HEK293T (cell line): ENCODE data around the gene TMEM187.

Source experiments
- CTCF ChIA-PET: fragments of 350-600 bp; formaldehyde crosslinking; extraction: SDS; loops from one replicate; lab custom pipeline; 2021; ENCODE audit warnings: antibody characterized with exemption, inconsistent platforms; lab: Yijun Ruan, JAX
- POLR2A ChIA-PET: fragments of 350-600 bp; formaldehyde crosslinking; extraction: SDS; loops from one replicate; lab custom pipeline; 2020; ENCODE audit warnings: antibody characterized with exemption, inconsistent platforms; lab: Yijun Ruan, JAX
- DNase-seq: peaks from one replicate; pipeline ENCODE4 v3.0.0; 2012; ENCODE audit warnings: mixed read lengths; ENCODE audit errors: extremely low spot score
- ARNT ChIP-seq: fragments of 450-650 bp; IDR thresholded peaks from 2 replicates; pipeline ENCODE4 v1.6.1; 2017; ENCODE audit warnings: mild to moderate bottlenecking
- BHLHE40 ChIP-seq: fragments of 450-650 bp; IDR thresholded peaks from 2 replicates; pipeline ENCODE4 v1.6.1; 2016; ENCODE audit warnings: mild to moderate bottlenecking, moderate library complexity, borderline replicate concordance
- CTBP1 ChIP-seq: fragments of 450-650 bp; IDR thresholded peaks from 2 replicates; pipeline ENCODE4 v1.6.1; 2016; ENCODE audit warnings: borderline replicate concordance
- ELF4 ChIP-seq: fragments of 450-650 bp; IDR thresholded peaks from 2 replicates; pipeline ENCODE4 v1.6.1; 2017; ENCODE audit warnings: antibody characterized with exemption
- FOXA1 ChIP-seq: fragments of 450-650 bp; IDR thresholded peaks from 2 replicates; pipeline ENCODE4 v1.6.1; 2016; ENCODE audit warnings: mild to moderate bottlenecking
- FOXK2 ChIP-seq: fragments of 450-650 bp; IDR thresholded peaks from 2 replicates; pipeline ENCODE4 v1.6.1; 2016; ENCODE audit warnings: mild to moderate bottlenecking
- FOXM1 ChIP-seq: fragments of 450-650 bp; IDR thresholded peaks from 2 replicates; pipeline ENCODE4 v1.6.1; 2017; ENCODE audit warnings: mild to moderate bottlenecking, borderline replicate concordance
- HDGF ChIP-seq: fragments of 450-650 bp; IDR thresholded peaks from 2 replicates; pipeline ENCODE4 v1.6.1; 2017; ENCODE audit warnings: antibody characterized with exemption, borderline replicate concordance
- L3MBTL2 ChIP-seq: fragments of 450-650 bp; conservative IDR thresholded peaks from 2 replicates; pipeline ENCODE4 v1.6.1; 2016; ENCODE audit warnings: mild to moderate bottlenecking
- LEF1 ChIP-seq: fragments of 450-650 bp; IDR thresholded peaks from 2 replicates; pipeline ENCODE4 v1.6.1; 2017; ENCODE audit warnings: mild to moderate bottlenecking, borderline replicate concordance
- NFRKB ChIP-seq: fragments of 450-650 bp; IDR thresholded peaks from 2 replicates; pipeline ENCODE4 v1.6.1; 2016; ENCODE audit warnings: mild to moderate bottlenecking, moderate library complexity
- PKNOX1 ChIP-seq: fragments of 450-650 bp; IDR thresholded peaks from 2 replicates; pipeline ENCODE4 v1.6.1; 2016
- SP1 ChIP-seq: fragments of 450-650 bp; IDR thresholded peaks from 2 replicates; pipeline ENCODE4 v1.6.1; 2017
- SUZ12 ChIP-seq: fragments of 450-650 bp; IDR thresholded peaks from 2 replicates; pipeline ENCODE4 v1.6.1; 2016; ENCODE audit warnings: mild to moderate bottlenecking
- TARDBP ChIP-seq: fragments of 450-650 bp; IDR thresholded peaks from 2 replicates; pipeline ENCODE4 v1.6.1; 2016
- ZNF384 ChIP-seq: fragments of 450-650 bp; IDR thresholded peaks from 2 replicates; pipeline ENCODE4 v1.6.1; 2016

The TMEM187 gene

GRCh38 chrX:153950127-153950526 lies 22.4 kb upstream of the TMEM187 start:
- POLR2A ChIA-PET: interaction anchor here (1.3 to 7.1 kb wide), 2 partner anchors 15 to 23 kb away, joined by 3 to 65 read pairs; partner anchors contain the start of genes ARHGAP4 and NAA10
- no peak for TF ChIP-seq SUZ12
- no peak for TF ChIP-seq SP1
- no peak for TF ChIP-seq ELF4
- TF ChIP-seq FOXM1: no peak
- no peak for TF ChIP-seq LEF1
- TF ChIP-seq FOXA1: no peak
- no peak for TF ChIP-seq NFRKB
- TF ChIP-seq BHLHE40: no peak
- no peak for TF ChIP-seq ZNF384
- no peak for TF ChIP-seq L3MBTL2
- no peak for TF ChIP-seq FOXK2
- CTCF ChIA-PET: interaction anchor here (0.8 to 3.0 kb wide), 2 partner anchors 23 to 27 kb away, joined by 4 to 14 read pairs; no protein-coding TSS in a partner anchor
- no peak for DNase-seq

DNA sequence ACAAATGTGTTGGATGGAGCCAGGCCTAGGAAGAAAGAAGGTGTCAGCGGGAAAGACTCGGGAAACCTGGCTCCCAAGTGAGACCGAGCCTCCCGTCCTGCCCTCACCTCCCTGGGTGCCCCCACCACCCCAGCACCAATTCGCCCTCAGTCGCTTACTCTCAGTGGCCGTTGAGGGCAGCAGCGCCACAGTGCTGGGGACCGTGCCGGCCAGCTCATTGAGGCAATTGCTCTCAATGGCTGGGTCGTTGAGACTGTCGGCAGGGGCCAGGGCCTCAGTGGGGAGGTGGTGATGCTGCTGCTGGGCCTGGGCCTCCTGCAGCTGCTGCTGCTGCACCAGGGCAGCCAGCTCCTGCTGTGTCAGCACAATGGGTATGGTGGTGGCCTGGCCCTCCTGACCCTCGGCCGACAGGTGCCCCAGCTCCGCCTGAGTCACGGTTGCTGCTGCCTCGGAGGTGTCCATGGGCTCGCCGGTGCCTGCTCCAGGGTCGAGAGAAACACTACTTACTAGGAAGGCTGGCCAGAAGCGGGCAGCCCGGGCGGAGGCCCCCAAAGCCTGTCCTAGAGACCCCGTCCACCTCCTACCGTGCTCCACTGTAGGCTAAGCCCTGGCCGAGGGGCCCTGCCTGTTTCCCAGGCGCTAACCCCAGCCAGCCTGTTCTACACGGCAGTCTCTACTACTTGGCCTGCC lies 20.7 kb upstream of the TMEM187 start:
- ChIA-PET CTCF (interaction anchor here (2.5 to 3.0 kb wide), 2 partner anchors 17 to 28 kb away, joined by 8 to 14 read pairs; no protein-coding TSS in a partner anchor), POLR2A (interaction anchor here (1.2 kb wide), 1 partner anchor 24 kb away, joined by 5 read pairs; no protein-coding TSS in a partner anchor)
- no peak for DNase-seq
- TF ChIP-seq LEF1 (no peak), CTBP1 (no peak), FOXK2 (no peak), NFRKB (no peak), PKNOX1 (no peak), TARDBP (no peak), BHLHE40 (no peak), FOXM1 (no peak), HDGF (no peak), FOXA1 (no peak), L3MBTL2 (no peak), ELF4 (no peak), SP1 (no peak), ZNF384 (no peak), SUZ12 (no peak), ARNT (no peak)

- ChIA-PET POLR2A (interaction anchor here (1.2 kb wide), 1 partner anchor 24 kb away, joined by 5 read pairs; no protein-coding TSS in a partner anchor), CTCF (interaction anchor here (2.5 kb wide), 1 partner anchor 16 kb away, joined by 8 read pairs; no protein-coding TSS in a partner anchor)
- no peak for DNase-seq
- TF ChIP-seq TARDBP (no peak), ELF4 (no peak), BHLHE40 (no peak), HDGF (no peak), CTBP1 (no peak), L3MBTL2 (no peak), LEF1 (no peak), NFRKB (no peak), ARNT (no peak), PKNOX1 (no peak), FOXM1 (no peak), FOXA1 (no peak)
Observed at GRCh38 chrX:153952373-153953026, 20.1 kb upstream of the TMEM187 start.

DNA sequence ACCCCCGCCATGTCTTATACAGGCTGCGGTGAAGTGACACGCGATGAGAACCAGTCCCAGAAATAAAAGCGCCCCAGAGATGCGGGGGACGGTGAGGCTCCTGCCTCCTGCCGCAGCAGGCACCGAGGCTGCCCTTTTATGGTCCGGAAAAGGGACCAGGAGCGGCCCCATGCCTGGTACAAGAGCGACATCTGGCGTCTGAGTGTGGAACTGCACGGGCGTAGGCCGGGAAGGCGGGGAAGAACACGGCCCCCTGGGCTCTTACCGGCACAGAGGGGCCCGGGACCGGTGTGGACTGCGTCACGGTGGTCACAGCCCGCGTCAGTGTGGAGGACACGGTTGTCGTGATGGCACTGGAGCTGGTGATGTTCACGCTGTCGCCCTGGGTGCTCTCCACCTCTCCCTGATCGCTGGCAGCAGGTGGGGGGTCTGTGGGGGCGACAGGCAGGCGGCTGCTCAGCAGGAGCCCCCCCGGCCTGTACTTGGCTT lies 19.2 kb upstream of the TMEM187 start:
- DNase-seq: peak; percentile 88
- CTCF ChIA-PET: interaction anchor here (0.8 to 2.5 kb wide), 3 partner anchors 15 to 921 kb away, joined by 3 to 8 read pairs (median 3); no protein-coding TSS in a partner anchor
- POLR2A ChIA-PET: no interaction called here
- TF ChIP-seq FOXM1: peak; percentile 4; the same call in 1 of the 2 replicates
- no peak for TF ChIP-seq HDGF
- no peak for TF ChIP-seq LEF1

DNA sequence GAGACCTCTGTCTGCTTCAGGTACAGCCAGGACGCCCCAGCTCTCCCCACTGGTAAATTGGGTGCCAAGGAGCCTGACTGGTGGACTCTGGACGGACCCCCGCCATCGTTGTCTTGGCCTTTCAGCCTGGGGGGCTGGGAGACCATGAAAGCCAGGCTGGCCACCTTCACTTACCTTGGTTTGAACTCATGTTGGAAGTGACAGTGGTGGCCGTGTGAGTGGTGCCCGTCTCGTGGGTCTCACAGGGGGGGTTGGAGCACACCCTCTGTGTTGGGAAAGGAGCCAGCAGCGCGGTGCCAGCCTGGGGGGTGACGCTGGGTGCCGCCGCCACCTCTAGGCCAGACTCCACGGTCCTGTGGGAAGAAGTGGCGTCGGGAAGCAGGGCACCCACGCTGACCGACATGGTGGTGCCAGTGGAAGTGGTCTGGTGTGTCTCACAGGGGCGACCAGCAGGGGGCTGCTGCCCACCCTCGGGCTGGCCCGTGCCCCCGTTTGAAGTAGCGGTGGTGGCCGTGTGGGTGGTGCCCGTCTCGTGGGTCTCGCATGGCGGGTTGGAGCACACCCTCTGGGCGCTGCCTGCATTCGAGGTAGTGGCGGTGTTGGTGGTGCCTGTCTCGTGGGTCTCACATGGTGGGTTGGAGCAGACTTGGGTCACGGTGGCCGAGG lies 18.5 kb upstream of the TMEM187 start:
- ChIA-PET CTCF (interaction anchor here (0.8 to 2.5 kb wide), 3 partner anchors 15 to 921 kb away, joined by 3 to 8 read pairs (median 3); no protein-coding TSS in a partner anchor), POLR2A (no interaction called here)
- no peak for DNase-seq
- TF ChIP-seq ELF4 (no peak), CTBP1 (no peak), HDGF (no peak), NFRKB (no peak), TARDBP (no peak), ARNT (no peak), FOXA1 (no peak), PKNOX1 (no peak), FOXK2 (no peak), LEF1 (no peak), SP1 (no peak), BHLHE40 (no peak), ZNF384 (no peak), SUZ12 (no peak), L3MBTL2 (no peak)
